K562 (cell line): ENCODE results near the gene TMEM101. TPM values are rescaled to one million over a fixed set of nuclear protein-coding genes. Genes with fewer than 3 reads are reported as not detected.
A peak's percentile ranks its signal among the peaks of the same experiment; 100 is the strongest.

ENCODE experiments used
- CREB1 ChIP-seq, 2 experiments: sonication (generic) in 1 of 2; formaldehyde crosslinking in 1 of 2; IDR thresholded peaks; 2 replicates each; pipeline versions ENCODE4 v1.6.1 to v1.8.0; 2012 to 2022; ENCODE audit warnings: inconsistent platforms in 1 of 2, mild to moderate bottlenecking in 1 of 2, missing genetic modification reagents in 1 of 2, moderate library complexity in 1 of 2
- GABPB2 ChIP-seq: fragments of 250-450 bp; sonication (Bioruptor Pico); conservative IDR thresholded peaks from 2 replicates; pipeline ENCODE4 v1.5.1; 2021; ENCODE audit warnings: mild to moderate bottlenecking
- KAT8 ChIP-seq: fragments of 450-650 bp; IDR thresholded peaks from 2 replicates; pipeline ENCODE4 v1.6.1; 2016; ENCODE audit warnings: low read depth, mild to moderate bottlenecking
- OTX1 ChIP-seq: fragments of 450-650 bp; formaldehyde crosslinking; IDR thresholded peaks from 2 replicates; pipeline ENCODE4 v1.4.0; 2022; ENCODE audit warnings: mild to moderate bottlenecking
- SMAD2 ChIP-seq: fragments of 150-350 bp; IDR thresholded peaks from 2 replicates; pipeline ENCODE4 v1.6.1; 2014; ENCODE audit warnings: low read depth, mild to moderate bottlenecking, low read length
- SRSF9 ChIP-seq: fragments of 200-400 bp; formaldehyde crosslinking; IDR thresholded peaks from 2 replicates; pipeline ENCODE4 v1.6.1; 2017; ENCODE audit warnings: low read depth, low read length, borderline replicate concordance
- ZKSCAN8 ChIP-seq: fragments of 200-800 bp; sonication (Bioruptor generic); IDR thresholded peaks from 2 replicates; pipeline ENCODE4 v1.6.1; 2016; ENCODE audit warnings: missing genetic modification characterization, missing compliant biosample characterization
- polyA plus RNA-seq, 8 experiments: library from polyadenylated mRNA; depleted of rRNA in 4 of 8; stranded (reverse) in 5 of 8; unstranded in 3 of 8; fragments of >200 nt; fragmentation: Nextera tagmentation in 2 of 8; fragmentation: Illumina TruSeq in 1 of 8; extraction: Ambion mirVana in 2 of 8; extraction: Trizol in 1 of 8; gene quantifications; 2 replicates each; pipeline versions ENCODE4 v1.2.1 to v1.2.3, GENCODE V29; 2011 to 2014; ENCODE audit warnings: inconsistent platforms in 1 of 8, missing spikeins in 1 of 8
- total RNA-seq, 7 experiments: library from RNA; depleted of rRNA in 6 of 7; stranded (reverse); fragments of >200 nt in 6 of 7; fragmentation: Illumina TruSeq in 2 of 7; extraction: Trizol in 2 of 7; gene quantifications; 2 replicates each; pipeline versions ENCODE4 v1.2.1 to v1.2.3, GENCODE V29; 2011 to 2021; ENCODE audit warnings: low replicate concordance in 1 of 7
- TF ChIP-seq, protein P1 (sequence below), 3 experiments: fragments of 200-800 bp in 1 of 3; sonication (Bioruptor generic) in 1 of 3; sonication (generic) in 1 of 3; formaldehyde crosslinking in 1 of 3; IDR thresholded peaks; 2 replicates each; pipeline versions ENCODE4 v1.6.1 to v1.8.0; 2016 to 2022; ENCODE audit warnings: mild to moderate bottlenecking in 2 of 3, missing compliant biosample characterization in 2 of 3, missing genetic modification characterization in 2 of 3, missing genetic modification reagents in 1 of 3
- TF ChIP-seq, protein P2 (sequence below), 2 experiments: fragments of 150-350 bp in 1 of 2; IDR thresholded peaks; 2 replicates each; pipeline ENCODE4 v1.6.1; 2012 to 2016; ENCODE audit warnings: low read depth in 2 of 2, low read length in 2 of 2, mild to moderate bottlenecking in 1 of 2, moderate library complexity in 1 of 2
- TF ChIP-seq, protein P3 (sequence below): fragments of 150-350 bp; IDR thresholded peaks from 2 replicates; pipeline ENCODE4 v1.6.1; 2014; ENCODE audit warnings: low read depth, mild to moderate bottlenecking, low read length, borderline replicate concordance
- TF ChIP-seq, protein P4 (sequence below): fragments of 450-650 bp; IDR thresholded peaks from 2 replicates; pipeline ENCODE4 v1.6.1; 2014; ENCODE audit warnings: low read depth, mild to moderate bottlenecking, moderate library complexity, borderline replicate concordance

TMEM101 gene
- total and polyA plus RNA-seq, 9 of the 15 experiments (the other 6 are each of a cell fraction or from before 2014, with no cell fraction given): 21.2 to 110 (median 37.8) TPM

DNA sequence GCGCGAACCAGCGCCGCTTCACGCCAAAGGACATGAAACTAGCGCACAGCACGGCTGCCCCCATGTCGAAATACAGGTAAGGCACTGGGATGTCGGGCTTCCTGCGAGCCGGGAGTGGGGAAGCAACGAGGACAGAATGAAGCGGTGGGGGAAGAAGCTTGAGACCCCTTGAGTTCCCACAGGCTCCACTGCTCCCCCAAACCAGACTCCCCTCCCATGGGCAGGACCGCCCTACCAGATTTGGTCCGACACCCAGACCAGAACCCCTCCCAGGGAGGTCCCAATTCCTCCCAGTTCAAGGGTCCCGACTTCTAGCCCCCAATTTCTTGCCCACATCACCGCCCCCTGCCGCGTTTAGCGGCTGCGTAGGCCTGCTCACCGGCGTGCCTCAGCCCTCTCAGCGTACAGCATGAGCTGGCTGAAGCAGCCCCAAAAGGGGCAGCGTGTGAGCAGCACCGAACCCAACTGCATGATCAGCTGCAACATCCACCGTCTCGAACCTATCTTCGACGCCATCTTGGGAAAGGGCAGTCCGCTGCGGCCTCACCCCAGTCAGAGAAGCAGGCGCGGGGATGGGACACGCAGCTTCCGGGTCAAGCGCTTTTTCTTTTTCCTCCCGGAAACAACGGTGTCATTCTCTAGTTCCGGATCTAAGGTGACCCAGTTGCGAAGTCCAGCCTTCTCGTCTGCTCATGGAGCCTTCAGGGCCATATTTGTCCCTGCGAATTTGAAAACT is at the start of gene TMEM101 (continued):
- TF ChIP-seq, protein P1, sequence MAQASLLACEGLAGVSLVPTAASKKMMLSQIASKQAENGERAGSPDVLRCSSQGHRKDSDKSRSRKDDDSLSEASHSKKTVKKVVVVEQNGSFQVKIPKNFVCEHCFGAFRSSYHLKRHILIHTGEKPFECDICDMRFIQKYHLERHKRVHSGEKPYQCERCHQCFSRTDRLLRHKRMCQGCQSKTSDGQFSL (CRISPR knock-in tag; IDR thresholded peaks at IDR 0.05): peak; percentile 59; the same call in 1 of the 2 replicates
- TF ChIP-seq, protein P1 (tag; IDR thresholded peaks at IDR 0.05): no peak
- TF ChIP-seq KAT8: no peak
- TF ChIP-seq, protein P2, sequence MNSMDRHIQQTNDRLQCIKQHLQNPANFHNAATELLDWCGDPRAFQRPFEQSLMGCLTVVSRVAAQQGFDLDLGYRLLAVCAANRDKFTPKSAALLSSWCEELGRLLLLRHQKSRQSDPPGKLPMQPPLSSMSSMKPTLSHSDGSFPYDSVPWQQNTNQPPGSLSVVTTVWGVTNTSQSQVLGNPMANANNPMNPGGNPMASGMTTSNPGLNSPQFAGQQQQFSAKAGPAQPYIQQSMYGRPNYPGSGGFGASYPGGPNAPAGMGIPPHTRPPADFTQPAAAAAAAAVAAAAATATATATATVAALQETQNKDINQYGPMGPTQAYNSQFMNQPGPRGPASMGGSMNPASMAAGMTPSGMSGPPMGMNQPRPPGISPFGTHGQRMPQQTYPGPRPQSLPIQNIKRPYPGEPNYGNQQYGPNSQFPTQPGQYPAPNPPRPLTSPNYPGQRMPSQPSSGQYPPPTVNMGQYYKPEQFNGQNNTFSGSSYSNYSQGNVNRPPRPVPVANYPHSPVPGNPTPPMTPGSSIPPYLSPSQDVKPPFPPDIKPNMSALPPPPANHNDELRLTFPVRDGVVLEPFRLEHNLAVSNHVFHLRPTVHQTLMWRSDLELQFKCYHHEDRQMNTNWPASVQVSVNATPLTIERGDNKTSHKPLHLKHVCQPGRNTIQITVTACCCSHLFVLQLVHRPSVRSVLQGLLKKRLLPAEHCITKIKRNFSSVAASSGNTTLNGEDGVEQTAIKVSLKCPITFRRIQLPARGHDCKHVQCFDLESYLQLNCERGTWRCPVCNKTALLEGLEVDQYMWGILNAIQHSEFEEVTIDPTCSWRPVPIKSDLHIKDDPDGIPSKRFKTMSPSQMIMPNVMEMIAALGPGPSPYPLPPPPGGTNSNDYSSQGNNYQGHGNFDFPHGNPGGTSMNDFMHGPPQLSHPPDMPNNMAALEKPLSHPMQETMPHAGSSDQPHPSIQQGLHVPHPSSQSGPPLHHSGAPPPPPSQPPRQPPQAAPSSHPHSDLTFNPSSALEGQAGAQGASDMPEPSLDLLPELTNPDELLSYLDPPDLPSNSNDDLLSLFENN (IDR thresholded peaks at IDR 0.05; ENCODE audit: low read depth in 2 of 2, low read length in 2 of 2): peak; percentile 57 to 62; a peak in 1 of 4 replicates
- no peak for TF ChIP-seq OTX1 (CRISPR knock-in tag)
- TF ChIP-seq CREB1 (IDR thresholded peaks at IDR 0.05): peak; percentile 91
- peak; percentile 95 for TF ChIP-seq CREB1 (CRISPR knock-in tag; IDR thresholded peaks at IDR 0.05)
- TF ChIP-seq SMAD2: no peak
- no peak for TF ChIP-seq SRSF9
- TF ChIP-seq, protein P3, sequence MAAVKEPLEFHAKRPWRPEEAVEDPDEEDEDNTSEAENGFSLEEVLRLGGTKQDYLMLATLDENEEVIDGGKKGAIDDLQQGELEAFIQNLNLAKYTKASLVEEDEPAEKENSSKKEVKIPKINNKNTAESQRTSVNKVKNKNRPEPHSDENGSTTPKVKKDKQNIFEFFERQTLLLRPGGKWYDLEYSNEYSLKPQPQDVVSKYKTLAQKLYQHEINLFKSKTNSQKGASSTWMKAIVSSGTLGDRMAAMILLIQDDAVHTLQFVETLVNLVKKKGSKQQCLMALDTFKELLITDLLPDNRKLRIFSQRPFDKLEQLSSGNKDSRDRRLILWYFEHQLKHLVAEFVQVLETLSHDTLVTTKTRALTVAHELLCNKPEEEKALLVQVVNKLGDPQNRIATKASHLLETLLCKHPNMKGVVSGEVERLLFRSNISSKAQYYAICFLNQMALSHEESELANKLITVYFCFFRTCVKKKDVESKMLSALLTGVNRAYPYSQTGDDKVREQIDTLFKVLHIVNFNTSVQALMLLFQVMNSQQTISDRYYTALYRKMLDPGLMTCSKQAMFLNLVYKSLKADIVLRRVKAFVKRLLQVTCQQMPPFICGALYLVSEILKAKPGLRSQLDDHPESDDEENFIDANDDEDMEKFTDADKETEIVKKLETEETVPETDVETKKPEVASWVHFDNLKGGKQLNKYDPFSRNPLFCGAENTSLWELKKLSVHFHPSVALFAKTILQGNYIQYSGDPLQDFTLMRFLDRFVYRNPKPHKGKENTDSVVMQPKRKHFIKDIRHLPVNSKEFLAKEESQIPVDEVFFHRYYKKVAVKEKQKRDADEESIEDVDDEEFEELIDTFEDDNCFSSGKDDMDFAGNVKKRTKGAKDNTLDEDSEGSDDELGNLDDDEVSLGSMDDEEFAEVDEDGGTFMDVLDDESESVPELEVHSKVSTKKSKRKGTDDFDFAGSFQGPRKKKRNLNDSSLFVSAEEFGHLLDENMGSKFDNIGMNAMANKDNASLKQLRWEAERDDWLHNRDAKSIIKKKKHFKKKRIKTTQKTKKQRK: no peak
- TF ChIP-seq, protein P4, sequence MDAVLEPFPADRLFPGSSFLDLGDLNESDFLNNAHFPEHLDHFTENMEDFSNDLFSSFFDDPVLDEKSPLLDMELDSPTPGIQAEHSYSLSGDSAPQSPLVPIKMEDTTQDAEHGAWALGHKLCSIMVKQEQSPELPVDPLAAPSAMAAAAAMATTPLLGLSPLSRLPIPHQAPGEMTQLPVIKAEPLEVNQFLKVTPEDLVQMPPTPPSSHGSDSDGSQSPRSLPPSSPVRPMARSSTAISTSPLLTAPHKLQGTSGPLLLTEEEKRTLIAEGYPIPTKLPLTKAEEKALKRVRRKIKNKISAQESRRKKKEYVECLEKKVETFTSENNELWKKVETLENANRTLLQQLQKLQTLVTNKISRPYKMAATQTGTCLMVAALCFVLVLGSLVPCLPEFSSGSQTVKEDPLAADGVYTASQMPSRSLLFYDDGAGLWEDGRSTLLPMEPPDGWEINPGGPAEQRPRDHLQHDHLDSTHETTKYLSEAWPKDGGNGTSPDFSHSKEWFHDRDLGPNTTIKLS: peak; percentile 88
- TF ChIP-seq ZKSCAN8 (CRISPR knock-in tag): no peak
- TF ChIP-seq GABPB2 (CRISPR knock-in tag): no peak
